HG03108 (cell line): ENCODE data around the gene PLPP2.

Experiments used
- ATAC-seq: cut with Tn5 transposase; IDR thresholded peaks from one replicate; pipeline ENCODE4 v1.9.1; 2021; ENCODE audit warnings: moderate library complexity; ENCODE audit not compliant: unreplicated experiment

PLPP2 gene

DNA sequence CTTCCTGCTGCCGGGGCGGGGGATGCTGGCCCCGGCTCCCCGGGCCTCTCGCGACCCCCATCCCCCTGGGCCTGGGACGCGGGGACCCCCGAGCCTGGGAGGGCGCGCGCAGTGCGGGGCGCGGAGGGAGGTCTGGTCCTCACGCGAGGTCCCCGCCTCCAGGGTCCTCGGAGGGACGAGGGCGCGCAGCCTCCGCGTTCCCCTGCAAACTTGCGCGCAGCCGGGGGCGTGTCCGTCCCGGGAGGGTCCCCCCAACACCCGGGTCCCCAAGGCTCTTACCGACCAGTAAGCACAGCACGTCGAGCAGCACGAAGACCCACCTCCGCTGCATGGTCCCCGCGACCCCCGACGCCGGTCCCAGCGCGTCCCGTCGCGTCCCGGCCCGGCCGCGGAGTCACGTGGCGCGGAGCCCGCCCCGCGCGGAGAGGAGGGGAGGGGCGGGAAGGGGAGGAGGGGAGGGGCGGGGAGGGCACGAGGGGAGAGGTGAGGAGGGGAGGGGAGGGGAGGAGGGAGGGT, at the start of gene PLPP2:
Gene PLPP2 (minus strand): TSS at position 398 of the 516 bp plus-strand sequence. CDS start 67 bp downstream, at position 331.
- no peak for ATAC-seq

DNA sequence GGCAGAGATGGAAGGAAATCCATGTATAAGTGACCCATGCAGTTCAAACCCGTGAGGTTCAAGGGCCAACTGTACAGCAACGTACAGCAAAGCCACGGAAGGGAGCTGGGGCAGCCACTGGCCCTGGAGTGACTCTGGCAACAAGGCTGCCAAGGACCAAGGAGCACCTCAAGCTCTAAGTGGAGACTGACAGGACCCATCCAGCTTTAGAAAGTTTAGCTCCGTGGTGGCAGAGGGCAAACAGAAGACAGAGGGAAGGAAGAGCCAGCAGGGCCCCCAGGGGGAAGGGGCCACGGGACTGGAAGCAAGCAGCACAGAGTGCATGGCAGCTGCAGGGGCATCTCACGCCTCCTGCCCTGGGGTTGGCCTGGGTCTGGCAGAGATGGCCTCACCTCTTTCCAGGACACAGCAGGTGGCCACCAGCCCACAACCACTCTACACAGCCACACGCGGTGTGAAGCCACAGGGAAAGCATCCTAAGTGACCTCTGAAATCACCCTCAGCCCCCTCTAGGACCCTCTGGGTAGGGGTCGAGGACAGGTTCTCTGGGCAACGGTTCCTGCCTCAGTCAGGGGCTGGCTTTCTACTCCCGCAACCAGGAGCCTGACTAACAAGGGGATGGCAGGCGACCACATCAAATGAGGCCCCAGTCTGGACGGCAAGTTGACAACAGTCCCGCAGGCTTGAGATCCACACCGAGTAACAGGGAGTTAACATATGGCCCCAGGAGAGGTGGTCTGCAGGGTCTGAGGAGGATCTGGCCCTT, 49.6 kb upstream of the PLPP2 start:
- ATAC-seq = no peak

DNA sequence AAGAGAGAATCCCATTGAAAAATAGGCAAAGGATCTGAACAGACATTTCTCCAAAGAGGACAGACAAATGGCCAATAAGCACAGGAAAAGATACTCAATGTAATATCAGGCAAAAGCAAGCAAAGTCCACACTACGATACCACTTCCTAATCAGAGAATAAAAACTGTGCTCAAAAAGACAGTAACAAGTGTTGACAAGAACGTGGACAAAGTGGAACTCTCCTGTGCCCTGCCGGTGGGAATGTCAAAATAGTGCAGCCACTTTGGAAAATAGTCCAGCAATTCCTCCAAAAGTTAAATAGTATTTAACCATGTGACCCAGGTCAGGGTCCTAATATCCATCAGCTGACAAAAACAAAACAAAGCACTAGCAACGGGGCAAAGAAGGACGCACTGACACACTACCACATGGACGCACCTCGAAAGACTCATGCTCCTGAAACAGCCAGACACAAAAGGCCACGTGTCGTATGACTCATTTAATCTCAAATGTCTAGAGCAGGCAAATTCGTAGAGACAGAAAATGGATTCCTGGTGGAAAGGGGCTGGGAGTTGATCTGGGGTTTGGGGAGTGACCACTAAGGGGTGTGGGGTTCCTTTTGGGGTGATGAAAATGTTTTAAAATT, 48.2 kb upstream of the PLPP2 start:
- no peak for ATAC-seq

DNA sequence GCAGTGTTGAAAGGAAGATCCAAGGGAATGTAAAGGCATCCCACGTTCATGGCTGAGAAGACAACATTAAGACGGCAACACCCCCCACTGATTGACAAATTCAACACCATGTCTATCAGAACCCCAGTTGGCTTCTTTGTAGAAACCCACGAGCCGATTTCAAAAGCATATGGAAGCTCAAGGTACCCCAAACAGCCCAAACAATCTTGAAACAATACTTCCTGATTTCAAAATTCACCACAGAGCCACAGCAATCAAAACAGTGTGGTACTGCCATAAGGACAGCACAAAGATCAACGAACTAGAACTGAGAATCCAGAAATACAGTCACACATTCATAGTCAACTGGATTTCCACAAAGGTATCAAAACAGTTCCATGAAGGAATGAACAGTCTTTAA, 47.2 kb upstream of the PLPP2 start:
- ATAC-seq = no peak

DNA sequence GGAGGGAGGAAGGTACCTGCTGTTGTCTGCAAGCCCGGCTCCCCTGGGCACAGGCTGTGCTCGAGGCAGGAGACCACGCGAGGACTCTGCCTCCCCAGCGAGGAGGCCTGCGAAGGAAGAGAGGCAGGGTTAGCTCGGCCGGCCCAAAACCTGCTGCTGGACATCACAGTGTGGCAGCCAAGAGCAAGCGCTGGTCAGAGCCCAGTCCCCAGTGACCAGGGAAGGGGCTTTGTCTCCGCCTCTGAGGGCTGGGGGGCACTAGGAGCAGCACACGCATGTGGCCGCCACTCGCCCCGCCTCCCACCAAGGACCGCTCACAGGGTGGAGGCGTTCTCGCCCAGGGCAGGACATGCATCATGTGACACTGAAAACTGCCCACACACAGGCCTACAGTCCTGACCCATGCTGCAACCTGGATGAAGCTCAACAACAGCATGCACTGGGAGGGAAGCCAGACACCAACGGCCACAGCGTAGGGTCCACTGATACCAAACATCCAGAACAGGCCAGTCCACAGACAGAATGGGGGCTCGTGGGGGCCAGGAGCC, 44.9 kb upstream of the PLPP2 start:
- ATAC-seq = no peak

DNA sequence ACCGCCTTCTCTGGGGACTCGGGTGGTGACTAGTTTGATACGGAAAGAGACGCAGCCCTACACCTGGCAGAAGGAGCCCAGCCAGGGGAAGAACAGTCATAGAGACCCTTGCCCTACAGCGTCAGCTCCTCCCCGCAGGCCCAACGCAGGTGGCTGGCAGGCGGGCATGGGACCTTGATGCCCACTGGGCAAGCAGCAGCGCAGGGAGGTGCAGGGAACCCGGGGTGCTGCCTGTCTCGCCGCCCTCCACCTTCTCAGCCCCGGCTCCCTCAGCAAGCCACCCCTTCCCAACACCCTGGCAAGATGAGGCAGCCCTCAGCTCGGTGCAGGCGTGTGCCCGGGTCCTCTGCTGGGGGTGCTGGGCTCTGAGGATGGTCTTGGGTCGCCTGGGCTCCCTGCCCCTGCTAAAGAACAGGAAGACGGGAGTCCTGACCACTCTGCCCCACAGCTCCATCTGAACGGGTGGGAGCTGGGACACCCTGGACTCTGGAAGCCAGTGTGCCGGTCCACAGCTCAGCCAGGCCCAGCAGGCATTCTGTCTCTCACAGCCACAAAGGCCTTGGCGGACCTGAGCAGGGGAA, 44.4 kb upstream of the PLPP2 start:
- no peak for ATAC-seq

DNA sequence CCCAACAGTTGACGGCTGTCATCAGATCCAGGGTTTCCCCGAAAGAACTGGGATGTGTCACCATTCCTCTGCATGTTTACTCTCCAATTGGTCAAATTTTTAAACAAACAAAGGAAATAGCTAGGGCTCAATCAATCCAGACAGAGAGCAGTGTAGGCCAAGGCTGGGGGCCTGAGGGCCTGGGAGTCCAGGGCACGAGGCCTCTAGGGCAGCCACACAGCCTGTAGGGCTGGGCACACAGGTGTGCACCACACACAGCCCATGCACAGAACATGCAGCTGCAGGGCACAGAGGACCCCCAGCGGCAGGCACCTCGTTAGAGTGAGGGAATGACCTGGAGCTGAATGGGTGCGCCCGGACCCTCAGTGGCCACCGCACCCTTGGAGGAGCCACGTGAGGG, 43.9 kb upstream of the PLPP2 start:
- no peak for ATAC-seq

DNA sequence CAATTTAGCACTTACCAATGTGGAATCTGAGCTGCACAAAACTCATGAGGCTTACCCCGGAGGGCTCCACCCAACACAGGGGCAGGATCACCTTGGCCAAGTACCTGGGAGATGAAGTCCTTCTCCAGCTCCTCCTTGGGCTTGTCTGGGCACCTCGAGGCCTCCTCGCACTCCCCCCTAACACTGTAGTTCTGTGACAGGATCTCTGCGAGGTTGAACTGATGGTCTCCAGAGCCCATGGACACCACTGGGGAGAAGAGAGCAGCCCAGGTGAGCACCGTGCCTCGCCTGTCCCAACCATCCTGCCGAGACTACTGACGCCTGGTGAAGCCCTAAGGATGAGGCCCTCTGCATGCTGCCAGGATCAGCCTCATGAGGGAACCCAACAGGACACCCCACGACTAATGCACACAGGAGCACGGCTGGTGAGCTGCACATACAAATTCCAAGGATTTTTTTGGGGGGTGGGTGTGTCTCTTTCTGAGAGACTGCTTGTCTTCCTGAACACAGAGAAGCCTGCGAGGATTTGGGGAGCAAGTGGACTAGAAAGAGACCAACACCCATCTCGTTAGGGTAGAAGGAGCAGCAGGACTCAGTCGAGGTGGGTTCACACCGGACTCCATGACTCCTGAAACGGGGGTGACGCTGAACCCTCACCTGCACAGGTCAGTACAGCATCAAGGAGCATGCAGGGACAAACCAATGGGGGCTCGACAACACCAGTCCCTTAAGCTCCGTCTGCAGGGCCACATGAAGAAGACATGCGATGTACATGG, 43.3 kb upstream of the PLPP2 start:
- ATAC-seq = no peak

DNA sequence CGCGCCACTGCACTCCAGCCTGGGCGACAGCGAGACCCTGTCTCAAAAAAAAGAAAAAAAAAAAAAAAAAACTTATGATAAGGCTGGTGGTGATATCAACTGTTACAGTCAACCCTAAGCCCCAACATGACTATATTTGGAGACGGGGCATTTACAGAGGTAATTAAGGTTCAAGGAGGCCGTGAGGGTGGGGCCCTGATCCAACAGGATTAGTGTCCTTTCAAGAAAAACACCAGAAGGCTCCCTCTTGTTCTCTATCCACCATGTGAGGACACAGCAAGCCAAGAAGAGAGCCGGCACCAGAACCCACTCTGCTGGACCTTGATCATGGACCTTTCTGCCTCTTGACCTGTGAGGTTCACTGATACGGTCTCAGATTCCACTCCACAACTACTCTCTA, 39.3 kb upstream of the PLPP2 start:
- no peak for ATAC-seq

DNA sequence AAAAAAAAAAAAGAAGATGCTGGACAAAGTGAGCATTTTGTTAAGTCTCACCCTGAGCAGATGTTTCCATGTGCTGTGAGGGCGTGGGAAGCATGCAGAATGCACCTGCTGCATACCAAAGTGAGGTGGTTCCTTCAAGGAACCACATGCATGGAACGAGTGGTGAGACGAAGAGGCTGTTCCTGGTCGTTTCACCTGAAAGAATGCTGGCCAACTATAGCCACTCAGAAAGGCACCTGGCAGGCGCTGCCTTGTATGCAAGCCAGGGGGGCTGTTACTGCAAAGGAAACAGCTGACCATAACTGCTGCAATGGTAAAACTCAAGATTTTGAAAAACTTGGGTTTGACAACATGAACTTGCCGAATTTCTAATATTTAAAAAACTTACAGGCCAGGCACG, 38.7 kb upstream of the PLPP2 start:
- no peak for ATAC-seq

DNA sequence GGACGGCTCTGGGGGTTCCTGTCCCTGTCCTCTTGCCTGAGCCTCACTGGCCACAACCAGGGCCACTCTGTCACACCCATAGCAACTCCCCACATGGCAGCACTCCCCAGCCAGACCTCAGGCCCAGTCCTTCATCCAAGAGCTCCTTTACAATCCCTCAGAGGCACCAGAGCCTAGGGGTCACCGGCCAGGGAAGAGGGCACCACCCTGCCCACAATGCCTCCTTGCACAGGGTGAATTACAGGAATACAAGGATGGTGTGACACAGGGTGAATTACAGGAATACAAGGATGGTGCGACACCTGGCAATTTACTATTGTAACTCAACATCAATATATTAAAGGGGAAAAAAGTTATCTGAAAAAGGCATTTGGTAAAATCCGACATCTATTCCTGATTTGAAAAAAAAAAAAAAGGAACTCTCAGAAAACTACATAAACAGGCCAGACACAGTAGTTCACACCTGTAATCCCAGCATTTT, 36.9 kb upstream of the PLPP2 start:
- no peak for ATAC-seq

DNA sequence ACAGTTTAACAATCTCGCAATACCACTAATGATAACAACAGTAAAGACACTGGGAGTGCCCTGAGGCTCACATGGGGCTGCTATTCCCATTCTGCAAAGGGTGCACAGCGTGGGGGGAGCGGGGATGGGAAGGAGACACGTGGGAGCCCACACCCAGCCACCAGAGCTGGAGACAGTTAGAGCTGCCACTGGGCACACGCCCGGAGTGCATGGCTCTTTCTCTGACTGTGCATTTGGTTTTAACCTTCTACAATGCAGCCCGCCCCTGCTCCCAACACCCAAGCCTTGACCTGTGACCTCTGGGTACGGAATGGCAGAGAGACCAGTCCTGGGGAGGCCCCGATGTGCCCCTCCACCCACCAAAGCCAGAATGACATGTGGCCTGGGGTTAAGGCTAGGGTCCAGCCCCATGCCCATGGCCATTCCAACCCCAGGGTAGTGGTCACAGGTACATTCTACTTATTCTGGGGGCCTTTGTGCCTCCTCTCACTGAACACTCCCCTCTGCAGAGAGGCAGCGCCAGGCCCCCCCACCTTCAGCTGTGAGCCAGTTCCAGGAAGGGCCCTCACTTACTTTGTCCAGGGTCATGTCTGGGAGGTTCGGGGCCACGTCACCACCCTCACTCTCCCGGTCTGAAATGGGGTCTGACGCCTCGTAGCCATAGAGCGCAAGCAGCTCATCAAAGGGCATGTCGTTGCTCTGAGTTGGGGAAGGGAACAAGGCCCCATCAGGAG, 36.3 kb upstream of the PLPP2 start:
- no peak for ATAC-seq

DNA sequence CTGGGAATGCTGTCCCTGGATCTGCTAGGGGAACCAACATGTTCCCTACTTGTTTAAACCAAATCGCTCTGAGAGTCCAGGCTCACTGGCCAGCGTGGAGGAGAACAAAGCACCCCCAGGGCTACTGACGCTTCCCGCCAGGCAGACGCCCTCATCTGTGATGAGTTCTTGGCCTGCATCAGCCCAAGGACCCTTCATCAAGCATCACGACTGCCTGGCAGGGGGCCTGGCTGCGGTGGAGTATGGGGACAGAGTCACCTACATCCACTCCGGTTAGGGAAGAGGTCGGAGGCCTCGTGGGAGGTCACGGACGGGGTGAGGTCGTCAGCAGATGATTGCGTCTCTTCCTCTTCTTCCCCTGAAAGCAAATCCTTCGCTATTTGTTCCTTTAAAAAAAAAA, 35.7 kb upstream of the PLPP2 start:
- no peak for ATAC-seq

DNA sequence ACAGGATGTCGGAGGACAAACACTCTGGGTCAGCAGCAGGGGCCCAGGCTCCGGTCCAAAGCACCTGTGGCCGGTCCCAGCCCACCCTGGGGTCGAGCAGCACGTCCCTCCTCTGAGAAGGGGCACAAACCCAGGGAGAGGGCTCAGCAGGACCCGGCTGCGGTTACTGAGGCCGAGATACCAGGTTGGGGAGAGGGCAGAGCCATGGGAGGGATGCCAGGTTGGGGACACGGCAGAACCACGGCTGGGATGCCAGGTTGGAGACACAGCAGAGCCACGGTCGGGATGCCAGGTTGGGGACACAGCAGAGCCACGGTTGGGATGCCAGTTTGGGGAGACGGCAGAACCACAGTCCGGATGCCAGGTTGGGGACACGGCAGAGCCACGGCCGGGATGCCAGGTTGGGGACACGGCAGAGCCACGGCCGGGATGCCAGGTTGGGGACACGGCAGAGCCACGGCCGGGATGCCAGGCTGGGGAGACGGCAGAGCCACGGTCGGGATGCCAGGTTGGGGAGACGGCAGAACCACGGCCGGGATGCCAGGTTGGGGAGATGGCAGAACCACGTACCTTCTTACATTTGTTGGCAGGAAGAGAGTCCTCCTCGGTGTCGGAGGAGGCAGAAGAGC, 34.8 kb upstream of the PLPP2 start:
- no peak for ATAC-seq

DNA sequence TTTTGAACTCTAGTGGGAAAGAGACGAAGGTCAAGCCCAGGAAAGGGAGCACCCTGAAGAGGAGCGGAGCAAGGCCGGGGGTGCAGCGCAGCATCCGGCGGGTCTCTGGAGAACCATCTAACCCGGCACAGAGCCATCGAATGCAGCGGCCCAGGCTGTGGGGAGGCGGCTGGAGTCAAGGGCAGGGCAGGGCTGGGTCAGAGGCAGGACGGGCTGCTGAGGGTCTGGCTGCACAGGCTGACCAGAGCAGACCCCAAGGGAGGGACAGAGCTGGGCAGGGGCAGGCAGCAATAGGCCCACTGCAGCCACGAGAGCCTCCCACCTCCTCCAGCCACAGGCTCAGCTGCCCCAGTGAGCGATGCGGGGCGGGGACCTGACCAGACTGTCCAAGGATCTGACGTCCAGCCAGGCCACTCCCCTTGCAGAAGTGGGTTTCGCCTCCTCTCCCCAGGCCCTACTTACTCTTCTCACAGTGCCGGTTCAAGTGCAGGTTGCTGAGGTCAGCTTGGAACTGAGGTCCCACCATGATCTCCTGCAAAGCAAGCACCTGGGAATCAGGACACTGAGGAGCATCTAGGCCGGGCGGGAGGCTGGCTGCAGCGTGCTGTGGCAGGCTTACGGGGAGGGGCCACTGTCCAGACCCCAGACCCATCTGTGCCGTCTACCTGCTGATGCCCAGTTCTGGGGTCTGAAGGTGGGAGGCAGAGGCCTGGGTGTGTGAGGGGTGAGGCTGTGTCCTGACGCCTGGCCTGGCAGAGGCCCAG, 34.2 kb upstream of the PLPP2 start:
- no peak for ATAC-seq

DNA sequence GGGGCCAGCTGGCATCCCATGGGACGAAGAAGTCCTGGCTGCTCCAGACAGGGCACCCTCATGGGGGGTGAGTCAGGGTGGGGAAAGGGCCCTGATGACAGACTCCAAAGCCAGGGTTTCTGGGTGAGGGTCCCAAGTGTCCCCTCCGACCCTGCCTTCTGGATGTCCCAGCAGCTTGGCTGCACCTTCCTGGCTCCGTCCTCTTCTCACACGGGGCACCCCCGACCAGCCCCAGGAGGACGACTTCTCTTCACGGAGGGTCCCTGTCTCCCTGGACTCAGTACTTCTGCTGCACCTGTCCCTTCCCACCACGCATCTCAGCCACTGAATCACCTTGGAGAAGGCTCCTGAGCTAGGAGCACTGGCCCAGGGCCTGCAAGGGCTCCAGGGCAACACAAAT, 33.5 kb upstream of the PLPP2 start:
- ATAC-seq = no peak

DNA sequence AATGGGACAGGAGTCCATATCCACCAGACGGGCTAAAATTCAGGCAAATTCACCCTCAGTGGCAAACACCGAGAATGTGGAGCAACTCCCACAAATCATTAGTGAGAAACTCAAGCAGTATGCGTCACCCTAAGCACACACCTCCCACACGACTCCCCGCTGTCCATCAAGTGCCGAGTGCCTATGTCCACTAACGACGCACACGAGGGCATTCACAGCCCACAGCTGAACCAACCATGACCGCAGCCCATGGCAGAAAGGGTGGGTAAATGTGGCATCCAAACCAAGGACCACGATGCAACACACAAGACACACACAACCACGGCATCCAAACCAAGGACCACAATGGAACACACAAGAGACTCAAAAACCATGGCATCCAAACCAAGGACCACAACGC, 31.4 kb upstream of the PLPP2 start:
- no peak for ATAC-seq

DNA sequence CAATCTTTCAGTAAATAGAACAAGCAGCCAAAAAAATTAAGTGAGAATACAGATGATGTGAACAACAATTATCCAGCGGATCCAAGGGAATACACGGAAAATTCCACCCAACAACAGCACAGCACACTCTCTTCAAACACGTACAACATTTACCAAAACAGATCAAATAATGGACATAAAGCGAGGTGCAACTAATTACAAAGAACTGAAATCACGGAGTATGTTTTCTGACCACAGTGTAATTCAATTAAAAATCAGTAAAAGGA, 27.2 kb upstream of the PLPP2 start:
- ATAC-seq = no peak

DNA sequence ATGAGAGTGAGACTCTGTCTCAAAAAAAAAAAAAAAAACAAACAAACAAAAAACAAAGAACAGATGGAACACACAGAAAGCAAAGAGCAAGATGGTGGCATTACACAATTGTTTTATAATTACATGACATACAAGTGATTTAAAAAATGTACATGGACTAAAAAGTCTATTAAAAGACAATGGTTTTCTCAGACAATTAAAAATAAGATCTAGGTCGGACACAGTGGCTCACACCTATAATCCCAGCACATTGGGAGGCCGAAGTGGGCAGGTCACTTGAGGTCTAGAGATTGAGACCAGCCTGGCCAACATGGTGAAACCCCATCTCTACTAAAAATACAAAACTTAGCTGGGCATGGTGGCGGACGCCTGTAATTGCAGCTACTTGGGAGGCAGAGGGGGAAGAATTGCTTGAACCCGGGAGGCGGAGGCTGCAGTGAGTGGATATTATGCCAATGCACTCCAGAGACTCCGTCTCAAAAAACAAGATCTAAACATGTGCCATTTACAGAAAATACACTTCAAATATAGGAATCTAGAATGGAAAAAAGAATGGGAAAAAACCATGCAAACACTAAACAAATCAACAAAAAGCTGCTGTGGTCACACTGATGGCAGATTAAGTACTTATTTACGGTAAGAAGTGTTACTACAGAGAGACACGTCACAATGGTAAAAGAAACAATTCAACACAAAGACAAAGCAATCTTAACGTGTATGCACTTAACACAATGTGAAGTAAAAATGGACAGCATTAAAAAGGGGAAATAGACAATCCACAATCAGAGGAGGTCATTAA, 26.7 kb upstream of the PLPP2 start:
- no peak for ATAC-seq
